GM10847 (cell line): ENCODE measurements around the gene MAT2A.
A peak's percentile ranks its signal among the peaks of the same experiment; 100 is the strongest.

Source experiments
- POLR2A ChIP-seq: IDR thresholded peaks from 2 replicates; pipeline ENCODE4 v1.6.1; 2011; ENCODE audit not compliant: insufficient read length; ENCODE audit errors: extremely low read depth

MAT2A gene

DNA sequence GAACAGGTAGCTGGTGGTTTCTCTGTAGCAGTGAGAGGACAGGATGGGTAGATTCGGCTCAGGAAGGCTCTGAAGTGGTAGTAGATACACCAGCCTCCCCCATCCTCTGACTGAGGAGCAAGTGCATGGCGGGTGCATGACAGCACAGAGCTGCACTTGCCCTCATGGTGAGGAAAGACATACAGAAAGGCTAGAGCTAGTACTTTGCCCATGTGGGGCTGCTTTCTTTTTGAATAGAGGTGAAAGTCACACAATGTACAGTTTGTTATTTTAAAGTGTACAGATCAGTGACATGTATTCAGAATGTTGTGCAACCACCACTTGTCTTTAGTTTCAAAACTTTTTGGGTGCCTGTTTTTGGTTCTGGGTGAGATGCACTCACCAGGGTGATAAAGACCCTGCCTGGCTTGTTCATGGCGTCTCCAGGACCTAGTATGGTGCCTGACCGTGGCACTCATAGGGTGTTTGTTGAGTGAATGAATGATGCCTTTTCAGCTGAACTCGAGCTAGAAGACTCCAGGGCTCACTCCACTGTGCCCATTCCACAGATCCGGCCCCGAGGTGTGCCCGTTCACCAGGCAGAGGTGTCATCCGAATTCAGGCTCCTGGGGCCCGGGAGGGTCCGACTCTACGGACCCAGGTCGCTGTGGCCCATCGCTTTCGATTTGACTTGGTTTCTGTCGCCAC lies 44.8 kb downstream of the MAT2A start:
- no peak for TF ChIP-seq POLR2A

DNA sequence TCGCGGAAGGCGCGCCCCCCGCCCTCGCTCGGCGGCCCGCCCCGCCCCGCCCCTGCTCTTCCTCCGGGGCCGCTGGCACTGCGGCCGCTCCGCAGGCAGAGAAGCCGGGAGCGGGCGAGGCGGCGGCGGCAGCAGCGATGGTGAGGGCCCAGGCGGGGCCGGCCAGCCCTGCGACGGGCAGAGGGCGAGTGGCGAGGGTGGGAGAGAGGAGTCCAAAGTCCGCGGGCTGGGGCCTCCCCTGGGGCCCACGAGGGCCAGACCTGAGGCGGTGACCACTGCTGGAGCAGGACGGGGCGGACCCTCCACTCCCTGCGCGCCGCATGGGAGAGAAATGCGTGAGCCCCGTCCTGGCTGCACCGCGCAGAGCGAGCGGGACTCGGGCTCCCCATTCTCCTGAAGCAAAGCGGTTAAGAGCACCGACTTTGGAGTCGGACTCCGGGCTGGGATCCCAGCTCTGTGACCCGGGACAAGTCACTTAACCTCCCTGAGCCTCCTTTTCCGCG lies 45.4 kb downstream of the MAT2A start, which contains the start of gene VAMP5:
VAMP5 (plus strand) TSS at position 78 of the 503 bp plus-strand sequence; CDS start at position 138, 60 bp downstream.
- peak; percentile 46 for TF ChIP-seq POLR2A

DNA sequence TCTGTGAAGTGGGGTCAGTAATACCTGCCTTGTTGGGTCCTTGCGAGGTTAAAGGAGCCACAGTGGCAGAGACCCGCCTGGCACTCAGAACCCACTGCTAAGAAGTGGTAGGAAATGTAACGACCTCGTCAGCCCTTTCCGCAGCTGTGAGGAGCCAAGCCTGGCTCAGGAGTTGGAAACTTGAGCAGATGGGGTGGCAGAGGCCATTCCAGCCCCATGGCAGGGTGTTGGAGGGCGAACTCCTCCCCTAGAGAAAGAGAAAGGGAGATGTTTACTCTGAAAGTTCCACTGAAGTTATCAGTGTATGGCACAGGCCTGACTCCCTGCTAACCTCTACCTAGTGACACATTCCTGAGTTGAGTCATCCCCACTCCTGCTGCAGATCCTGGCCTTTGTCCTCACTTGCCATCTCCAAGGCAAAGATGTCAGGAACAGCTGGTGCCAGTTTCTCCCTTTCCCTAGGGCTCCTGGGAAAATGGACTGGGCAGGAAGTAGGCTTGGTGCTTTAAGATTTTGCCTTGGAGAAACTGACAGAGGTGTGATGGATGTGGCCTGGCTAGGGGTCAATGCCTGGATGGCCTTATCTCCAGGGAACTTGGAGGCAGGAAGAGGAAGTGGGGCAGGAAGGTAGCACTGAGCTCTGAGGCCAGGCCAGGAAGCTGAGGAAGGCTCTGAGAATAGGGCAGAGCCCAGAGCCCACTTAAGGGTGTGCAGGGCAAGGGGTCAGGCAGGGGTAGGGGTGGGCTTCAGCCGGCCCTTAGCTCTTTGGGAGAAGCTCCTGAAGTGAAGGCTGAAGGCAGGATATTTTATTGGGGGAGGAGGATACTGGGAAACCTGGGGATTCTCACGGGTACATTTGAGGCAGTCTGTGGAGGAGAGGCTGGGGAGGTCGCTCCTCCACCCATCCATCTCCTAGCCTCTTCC lies 46.2 kb downstream of the MAT2A start:
- no peak for TF ChIP-seq POLR2A

DNA sequence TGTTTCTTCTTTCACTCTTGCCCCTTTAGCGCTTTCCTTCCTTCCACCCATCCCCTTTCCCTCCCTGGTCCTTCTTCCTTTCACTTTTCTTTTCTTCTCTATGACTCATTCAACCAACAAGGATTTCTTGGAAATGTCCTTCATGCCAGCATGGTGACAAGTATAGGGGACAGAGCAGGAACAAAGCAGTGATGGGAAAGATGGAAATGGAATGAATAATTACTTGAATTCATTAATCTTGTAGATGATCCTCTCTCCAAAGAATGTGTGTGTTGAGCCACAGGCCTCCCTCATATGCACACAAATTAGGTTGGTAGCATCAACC lies 46.8 kb downstream of the MAT2A start:
- no peak for TF ChIP-seq POLR2A

DNA sequence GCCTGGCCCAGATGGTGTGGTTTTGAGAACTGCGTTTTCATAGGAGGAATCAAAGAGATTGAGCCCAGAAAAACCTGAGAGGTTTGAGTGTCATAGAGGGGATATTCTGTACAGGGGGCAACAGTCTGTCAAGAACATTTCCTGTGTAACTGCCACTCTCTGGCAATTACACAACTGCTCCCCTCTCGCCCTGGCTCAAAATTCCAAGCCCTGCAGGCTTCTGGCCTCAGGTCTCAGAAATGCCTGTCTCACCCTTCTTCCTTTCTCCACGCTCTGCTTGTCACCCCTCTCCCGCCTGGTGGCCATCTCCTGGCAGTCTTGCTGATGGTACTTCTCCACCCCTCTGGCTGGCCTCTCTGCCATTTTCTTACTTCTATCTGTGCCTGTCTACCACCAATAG lies 49.3 kb downstream of the MAT2A start:
- TF ChIP-seq POLR2A = no peak

DNA sequence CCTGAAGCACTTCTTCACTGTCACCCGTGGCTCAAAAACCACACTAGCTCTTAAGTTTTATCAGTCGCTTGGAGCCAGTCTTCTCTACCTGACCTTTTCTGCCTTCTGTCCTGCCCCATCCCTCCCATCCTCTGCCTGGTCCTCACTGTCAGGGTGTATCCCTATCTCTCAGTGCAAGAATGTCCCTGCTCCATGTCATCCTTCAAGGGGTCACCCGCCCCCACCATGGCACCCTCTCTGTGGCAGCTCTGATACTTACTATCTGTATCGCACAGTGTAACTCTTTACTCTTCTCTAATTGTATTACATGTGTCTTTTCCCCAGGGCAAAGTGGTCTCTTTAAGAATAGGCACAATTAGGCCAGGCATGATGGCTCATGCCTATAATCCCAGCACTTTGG lies 49.7 kb downstream of the MAT2A start:
- TF ChIP-seq POLR2A = no peak

DNA sequence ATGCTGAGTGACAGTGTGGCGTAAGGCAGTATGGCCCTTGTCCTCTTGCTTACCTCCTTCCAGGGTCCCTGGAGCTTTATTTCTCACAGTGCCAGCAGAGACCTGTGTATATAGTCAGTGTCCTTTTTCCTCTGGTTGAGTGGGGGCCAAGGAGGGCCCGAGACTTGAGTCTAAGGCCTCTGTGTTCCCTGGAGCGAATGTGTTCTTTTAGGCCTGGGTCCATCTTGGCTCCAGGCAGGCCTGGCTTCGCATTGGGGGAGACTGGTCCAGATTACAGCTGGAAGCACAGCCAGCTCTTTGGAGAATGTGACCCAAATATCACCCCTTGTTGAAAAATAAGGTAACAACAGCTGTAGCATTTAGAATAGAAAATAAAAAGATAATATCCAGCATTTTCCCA lies 50.2 kb downstream of the MAT2A start:
- TF ChIP-seq POLR2A = no peak

DNA sequence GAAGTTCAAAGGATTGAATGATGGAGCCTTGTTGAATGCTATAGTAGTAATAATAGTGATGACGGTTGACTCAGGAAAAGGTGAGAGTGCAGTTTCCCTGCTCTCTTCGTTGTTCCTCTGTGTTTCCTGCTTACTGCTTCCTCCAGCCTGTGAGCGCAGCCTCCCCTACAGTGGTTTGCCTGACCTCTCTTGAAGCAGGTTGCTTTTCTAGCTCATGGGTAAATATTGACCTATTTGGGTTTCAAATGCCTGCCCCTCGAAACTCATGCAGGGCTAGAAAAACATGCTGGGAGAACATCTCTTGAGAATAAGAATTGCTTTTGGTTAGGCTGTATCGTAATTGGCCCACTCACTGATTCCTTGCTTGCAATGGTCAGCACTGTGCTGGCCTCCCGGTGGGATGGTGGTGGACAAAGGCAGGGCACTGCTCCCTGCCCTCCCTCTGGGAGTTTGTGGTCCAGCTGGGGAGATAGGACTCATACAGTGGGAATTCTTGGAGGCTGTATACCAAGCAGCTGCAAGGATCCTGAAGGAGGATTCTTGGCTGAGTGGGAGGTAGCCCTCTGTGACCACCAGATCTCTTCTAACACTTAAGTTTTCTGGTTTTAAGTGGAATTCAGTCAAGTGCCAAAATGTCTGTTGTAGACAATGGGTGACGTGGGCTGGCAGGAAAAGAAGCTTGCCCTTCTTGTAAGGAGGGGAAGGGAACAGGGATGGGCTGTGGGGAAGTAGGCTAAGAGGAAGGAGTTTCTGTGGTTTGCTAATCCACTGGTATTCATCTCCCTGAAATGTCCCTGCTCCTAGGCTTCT lies 51.2 kb downstream of the MAT2A start:
- no peak for TF ChIP-seq POLR2A

DNA sequence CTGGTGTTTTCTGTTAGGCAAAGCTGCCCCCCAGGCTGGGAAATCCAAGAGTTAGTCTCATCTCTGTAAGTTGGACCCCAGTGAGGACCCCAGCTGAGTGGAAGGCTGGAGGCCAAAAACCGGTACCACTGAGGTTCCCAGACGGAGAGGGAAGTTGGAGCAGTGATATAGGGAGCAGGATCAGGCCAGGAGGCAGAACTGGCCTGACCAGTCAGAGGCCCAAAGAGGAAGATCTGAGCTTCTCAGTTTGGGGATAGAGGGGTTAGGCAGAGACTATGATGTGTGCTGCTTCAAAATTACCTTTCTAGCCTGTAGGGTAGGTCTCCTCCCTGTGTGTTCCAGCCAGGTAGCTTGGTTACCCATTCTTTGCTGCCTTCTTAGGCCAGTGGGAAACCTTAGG lies 52.0 kb downstream of the MAT2A start:
- TF ChIP-seq POLR2A = no peak

DNA sequence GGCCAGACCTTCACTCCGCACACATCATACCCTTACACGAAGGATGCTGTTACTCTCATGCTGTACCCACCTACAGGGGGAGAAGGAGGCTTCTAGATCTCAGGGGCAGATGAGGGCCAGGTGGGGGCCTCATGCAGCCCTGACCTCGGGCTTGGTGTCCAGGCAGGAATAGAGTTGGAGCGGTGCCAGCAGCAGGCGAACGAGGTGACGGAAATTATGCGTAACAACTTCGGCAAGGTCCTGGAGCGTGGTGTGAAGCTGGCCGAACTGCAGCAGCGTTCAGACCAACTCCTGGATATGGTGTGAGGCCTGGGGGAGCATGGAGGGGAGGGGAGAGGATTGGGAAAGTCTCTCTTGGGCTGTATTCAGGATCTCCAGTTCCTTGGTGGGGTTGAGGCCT lies 52.6 kb downstream of the MAT2A start:
- no peak for TF ChIP-seq POLR2A

DNA sequence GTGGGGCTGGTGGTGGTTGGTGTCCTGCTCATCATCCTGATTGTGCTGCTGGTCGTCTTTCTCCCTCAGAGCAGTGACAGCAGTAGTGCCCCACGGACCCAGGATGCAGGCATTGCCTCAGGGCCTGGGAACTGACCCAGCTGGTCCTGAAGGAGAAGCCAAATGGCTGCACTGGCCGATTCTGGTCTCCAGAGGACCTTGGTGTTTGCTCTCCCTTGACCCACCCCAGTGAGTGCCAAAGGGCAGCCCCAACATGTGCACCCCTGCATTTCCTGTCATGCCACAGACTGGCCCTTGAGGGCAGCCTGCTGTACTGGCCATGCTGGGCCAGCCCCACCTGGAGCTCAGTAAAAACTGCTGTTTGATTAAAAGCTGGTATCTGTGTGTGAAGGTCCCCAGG lies 54.1 kb downstream of the MAT2A start:
- TF ChIP-seq POLR2A = no peak
